Transverse colon (tissue), 4 donors: ENCODE results near the gene KLHL17. TPM values are rescaled to one million over a fixed set of nuclear protein-coding genes. Genes with fewer than 3 reads are reported as not detected.

Experiments used
- DNase-seq: peaks from one replicate; pipeline ENCODE4 v3.0.0-alpha.2; 2019
- H3K27ac ChIP-seq, 4 donors: fragments of 200-600 bp; sonication (generic); 2 replicates each; pipeline ENCODE4 v1.5.1; 2016 to 2018; ENCODE audit warnings: inconsistent platforms in 4 of 4
- H3K27me3 ChIP-seq: fragments of 200-600 bp; sonication (generic); 2 replicates; pipeline ENCODE4 v1.5.1; 2017; ENCODE audit warnings: inconsistent platforms
- H3K36me3 ChIP-seq, 4 donors: fragments of 200-600 bp; sonication (generic); 2 replicates each; pipeline ENCODE4 v1.5.1; 2017 to 2019; ENCODE audit warnings: inconsistent platforms in 4 of 4
- H3K4me1 ChIP-seq, 4 donors: fragments of 200-600 bp; sonication (generic); 2 replicates each; pipeline ENCODE4 v1.5.1; 2017 to 2020; ENCODE audit warnings: inconsistent platforms in 4 of 4
- H3K4me3 ChIP-seq, 4 donors: fragments of 200-600 bp; sonication (generic); 1 replicate in 1 of 4; 2 replicates in 3 of 4; pipeline versions ENCODE4 v1.5.1 to v1.6.1; 2017 to 2019; ENCODE audit warnings: inconsistent platforms in 4 of 4
- H3K9me3 ChIP-seq, 2 donors: fragments of 200-600 bp; sonication (generic); 2 replicates each; pipeline ENCODE4 v1.5.1; 2017 to 2019; ENCODE audit warnings: inconsistent platforms in 2 of 2
- CTCF ChIP-seq, 5 experiments: fragments of 200-600 bp in 3 of 5; fragments of 450-650 bp in 2 of 5; sonication (generic) in 3 of 5; IDR thresholded peaks; 1 replicate in 2 of 5; 2 replicates in 3 of 5; pipeline ENCODE4 v1.5.1; 2016 to 2017; ENCODE audit warnings: antibody characterized with exemption in 5 of 5, inconsistent platforms in 3 of 5, mild to moderate bottlenecking in 2 of 5, moderate library complexity in 1 of 5
- EP300 ChIP-seq: sonication (generic); formaldehyde crosslinking; IDR thresholded peaks from one replicate; pipeline ENCODE4 v1.6.1; 2017; ENCODE audit warnings: antibody characterized with exemption, low read depth
- POLR2A ChIP-seq: fragments of 450-650 bp; IDR thresholded peaks from one replicate; pipeline ENCODE4 v1.6.1; 2016; ENCODE audit warnings: antibody characterized with exemption, mild to moderate bottlenecking, moderate library complexity
- POLR2AphosphoS5 ChIP-seq, 3 donors: sonication (generic); formaldehyde crosslinking; IDR thresholded peaks; one replicate each; pipeline ENCODE4 v1.6.1; 2016; ENCODE audit warnings: antibody characterized with exemption in 3 of 3
- WGBS, 2 donors: methylation state at CpG; one replicate each; pipeline ENCODE4 v1.1.5; 2018; ENCODE audit warnings: low coverage in 1 of 2; 5-methylcytosine and 5-hydroxymethylcytosine counted together
- in situ Hi-C, 4 donors: fragments of 200-750 bp; cut with MboI; loops; one replicate each; pipeline versions ENCODE4 v1.15.0 to v1.15.1; 2017; ENCODE audit warnings: low sequenced_read_pairs in 3 of 4, low pct_ligation_motif_present in 1 of 4, low pct_unique_long_range_greater_than_20kb in 1 of 4
- intact Hi-C: fragments of 100-400 bp; cut with DNase I; formaldehyde crosslinking; loops from one replicate; pipeline ENCODE4 v1.15.1; 2023; ENCODE audit warnings: low total_unique reads
- total RNA-seq, 4 donors: library from RNA; depleted of rRNA; stranded (reverse); fragments of >200 nt; gene quantifications; one replicate each; pipeline ENCODE4 v1.1.0, GENCODE V29; 2016

The KLHL17 gene
- total RNA-seq, 4 donors from 2014 or later: 10.8 to 26.1 (median 11.4) TPM

GRCh38 chr1:918353-918752 is 42.0 kb upstream of the KLHL17 start:
- intact Hi-C loops (no loop called here), in situ Hi-C loops (no loop called here)
- TF ChIP-seq POLR2AphosphoS5 (IDR thresholded peaks at IDR 0.05): no peak
- TF ChIP-seq CTCF (IDR thresholded peaks at IDR 0.05): no peak
- no peak for TF ChIP-seq EP300
- TF ChIP-seq POLR2A: no peak
- DNase-seq: no peak
- H3K27me3 ChIP-seq: peaks cover 100% of the 10 kb centered on the region
- H3K27ac ChIP-seq: no peak overlapping the region
- 67% methylated on average over 15 of the region's 15 CpGs; no CpG with 5 or more reads in 1 of the 2 donors for WGBS, 2 donors
- no peaks in the 10 kb centered on the region for H3K36me3 ChIP-seq
- H3K9me3 ChIP-seq: no peaks in the 10 kb centered on the region
- H3K4me1 ChIP-seq: peaks cover 16 to 36% (median 26%) of the 10 kb centered on the region in 4 donors
- H3K4me3 ChIP-seq: no peak overlapping the region

- intact Hi-C loops: no loop called here
- H3K36me3 ChIP-seq: no peaks in the 10 kb centered on the region
- WGBS, 2 donors: 52% methylated on average over 6 of the region's 6 CpGs; no CpG with 5 or more reads in 1 of the 2 donors
- in situ Hi-C loops: no loop called here
- no peak overlapping the region for H3K4me3 ChIP-seq
- TF ChIP-seq POLR2A (no peak), EP300 (no peak), CTCF (IDR thresholded peaks at IDR 0.05) (no peak), POLR2AphosphoS5 (IDR thresholded peaks at IDR 0.05) (no peak)
- no peak overlapping the region for H3K27ac ChIP-seq
- DNase-seq: no peak
- peaks cover 19 to 38% (median 28%) of the 10 kb centered on the region in 4 donors for H3K4me1 ChIP-seq
- peaks cover 100% of the 10 kb centered on the region for H3K27me3 ChIP-seq
- no peaks in the 10 kb centered on the region for H3K9me3 ChIP-seq
These were observed 41.5 kb upstream of the KLHL17 start for GRCh38 chr1:918843-919242.

GRCh38 chr1:919271-919872 is 41.0 kb upstream of the KLHL17 start:
- in situ Hi-C loops: no loop called here
- Histone ChIP-seq H3K36me3 (no peaks in the 10 kb centered on the region), H3K4me3 (no peak overlapping the region), H3K27ac (no peak overlapping the region), H3K4me1 (peaks cover 19 to 38% (median 29%) of the 10 kb centered on the region in 4 donors), H3K9me3 (no peaks in the 10 kb centered on the region), H3K27me3 (peaks cover 100% of the 10 kb centered on the region)
- 58% methylated on average over 16 of the region's 29 CpGs; no CpG with 5 or more reads in 1 of the 2 donors for WGBS, 2 donors
- no peak for DNase-seq
- TF ChIP-seq POLR2AphosphoS5 (IDR thresholded peaks at IDR 0.05): no peak
- no peak for TF ChIP-seq CTCF (IDR thresholded peaks at IDR 0.05)
- no peak for TF ChIP-seq EP300
- TF ChIP-seq POLR2A: no peak
- intact Hi-C loops: no loop called here

- no peak overlapping the region for H3K4me3 ChIP-seq
- H3K4me1 ChIP-seq: peaks cover 21 to 44% (median 34%) of the 10 kb centered on the region in 4 donors
- no peak for DNase-seq
- no peak for TF ChIP-seq EP300
- no peak for TF ChIP-seq POLR2A
- TF ChIP-seq CTCF (IDR thresholded peaks at IDR 0.05): no peak
- no peak for TF ChIP-seq POLR2AphosphoS5 (IDR thresholded peaks at IDR 0.05)
- H3K9me3 ChIP-seq: no peaks in the 10 kb centered on the region
- no peaks in the 10 kb centered on the region for H3K36me3 ChIP-seq
- H3K27me3 ChIP-seq: peaks cover 100% of the 10 kb centered on the region
- intact Hi-C loops: no loop called here
- in situ Hi-C loops: no loop called here
- H3K27ac ChIP-seq: no peak overlapping the region
- WGBS, 2 donors: 28% methylated on average over 14 of the region's 23 CpGs; no CpG with 5 or more reads in 1 of the 2 donors
These were observed 40.4 kb upstream of the KLHL17 start for GRCh38 chr1:920010-920409.
